ENCODE data around the gene SMARCAL1.

- TF ChIP-seq MAFK (IDR thresholded peaks at IDR 0.05; ENCODE audit: low read depth, low read length) (no peak), CEBPB (IDR thresholded peaks at IDR 0.05; ENCODE audit: low read depth, low read length) (no peak), CTCF (conservative IDR thresholded peaks at IDR 0.05; ENCODE audit: low read depth, low read length) (peak; percentile 76), POLR2A (IDR thresholded peaks at IDR 0.05; ENCODE audit: low read depth, low read length) (no peak), SMC3 (IDR thresholded peaks at IDR 0.05; ENCODE audit: low read depth, low read length) (peak; percentile 92), BHLHE40 (IDR thresholded peaks at IDR 0.05; ENCODE audit: low read depth, low read length) (no peak), MAZ (IDR thresholded peaks at IDR 0.05; ENCODE audit: borderline replicate concordance, low read depth, low read length) (no peak), ELK1 (IDR thresholded peaks at IDR 0.05; ENCODE audit: borderline replicate concordance, low read depth, low read length) (no peak)
Measured at GRCh38 chr2:216404010-216404618, 8.2 kb upstream of the SMARCAL1 start.

All from IMR-90 (cell line).